GM12865 (cell line): Measurements from ENCODE around the gene PDLIM3.

Source experiments
- DNase-seq: peaks from one replicate; pipeline ENCODE4 v3.0.0; 2010; ENCODE audit warnings: low read depth
- H3K4me3 ChIP-seq: 2 replicates; pipeline ENCODE4 v1.5.1; 2011; ENCODE audit warnings: mild to moderate bottlenecking, low read depth, low read length, control low read depth
- CTCF ChIP-seq: IDR thresholded peaks from 2 replicates; pipeline ENCODE4 v1.5.1; 2011; ENCODE audit warnings: low read length, control low read depth, low read depth, inconsistent platforms; ENCODE audit not compliant: insufficient read depth; ENCODE audit errors: missing control alignments

PDLIM3 gene

GRCh38 chr4:185465707-185466106 lies 69.6 kb downstream of the PDLIM3 start:
- no peak for DNase-seq
- no peak for TF ChIP-seq CTCF

GRCh38 chr4:185464887-185465286 lies 70.4 kb downstream of the PDLIM3 start:
- no peak overlapping the region for H3K4me3 ChIP-seq
- no peak for DNase-seq
- no peak for TF ChIP-seq CTCF

More at GRCh38 chr4:185465707-185466106, 69.6 kb downstream of the PDLIM3 start:
- H3K4me3 ChIP-seq: no peak overlapping the region

GRCh38 chr4:185464183-185464582 lies 71.1 kb downstream of the PDLIM3 start:
- no peak overlapping the region for H3K4me3 ChIP-seq
- no peak for TF ChIP-seq CTCF
- DNase-seq: no peak

GRCh38 chr4:185463541-185463940 lies 71.8 kb downstream of the PDLIM3 start:
- no peak overlapping the region for H3K4me3 ChIP-seq
- no peak for DNase-seq
- TF ChIP-seq CTCF: no peak

- H3K4me3 ChIP-seq: no peak overlapping the region
- no peak for TF ChIP-seq CTCF
- no peak for DNase-seq
Measured at GRCh38 chr4:185461565-185461964, 73.7 kb downstream of the PDLIM3 start.

- DNase-seq: no peak
- no peak for TF ChIP-seq CTCF
- no peak overlapping the region for H3K4me3 ChIP-seq
Measured at GRCh38 chr4:185457136-185457535, 78.2 kb downstream of the PDLIM3 start.

GRCh38 chr4:185456131-185456530 lies 79.2 kb downstream of the PDLIM3 start:
- DNase-seq: no peak
- no peak overlapping the region for H3K4me3 ChIP-seq
- TF ChIP-seq CTCF: no peak
